H1 (cell line): ENCODE data around the gene AZGP1. TPM values are rescaled to one million over a fixed set of nuclear protein-coding genes. Genes with fewer than 3 reads are reported as not detected.

Source experiments
- CTCF ChIA-PET: fragments of 300-600 bp; sonication (Branson Sonifier 250); formaldehyde crosslinking; loops from one replicate; lab custom pipeline; 2021; ENCODE audit not compliant: partially characterized antibody; lab: Charles Lee
- POLR2A ChIA-PET: fragments of 300-600 bp; sonication (Branson Sonifier 250); formaldehyde crosslinking; loops from one replicate; lab custom pipeline; 2021; ENCODE audit warnings: inconsistent platforms; ENCODE audit not compliant: partially characterized antibody; lab: Charles Lee
- DNase-seq, 2 experiments: peaks; one replicate each; pipeline versions ENCODE4 v3.0.0 to v3.0.0-alpha.2; 2010 to 2022; ENCODE audit warnings: low spot score in 2 of 2, low read depth in 1 of 2, mixed read lengths in 1 of 2
- FAIRE-seq: peaks from 2 replicates; lab custom pipeline; 2011; peaks lifted over from hg19 to GRCh38; lab: Jason Lieb, UNC
- H2AFZ ChIP-seq: 2 replicates; pipeline ENCODE4 v1.8.1; 2012; ENCODE audit warnings: low read length, inconsistent platforms
- H2AK5ac ChIP-seq: 2 replicates; pipeline ENCODE4 v1.6.1; 2013; ENCODE audit warnings: low read depth, low read length
- H2BK120ac ChIP-seq: replicated peaks from 2 replicates; pipeline ENCODE3; 2013; ENCODE audit warnings: low read depth, low read length, inconsistent platforms
- H2BK12ac ChIP-seq: 2 replicates; pipeline ENCODE4 v1.6.1; 2013; ENCODE audit warnings: low read depth, low read length
- H2BK15ac ChIP-seq: 2 replicates; pipeline ENCODE4 v1.6.1; 2013; ENCODE audit warnings: low read length
- H2BK20ac ChIP-seq: 2 replicates; pipeline ENCODE4 v1.6.1; 2013; ENCODE audit warnings: low read length
- H2BK5ac ChIP-seq: 2 replicates; pipeline ENCODE4 v1.6.1; 2013; ENCODE audit warnings: low read depth, low read length
- H3K14ac ChIP-seq: 2 replicates; pipeline ENCODE4 v1.6.1; 2013; ENCODE audit warnings: inconsistent platforms; ENCODE audit not compliant: insufficient read length
- H3K18ac ChIP-seq: 2 replicates; pipeline ENCODE4 v1.6.1; 2013; ENCODE audit warnings: low read length; ENCODE audit errors: extremely low read depth
- H3K23ac ChIP-seq: 2 replicates; pipeline ENCODE4 v1.6.1; 2013; ENCODE audit warnings: inconsistent platforms; ENCODE audit not compliant: insufficient read length
- H3K23me2 ChIP-seq: 2 replicates; pipeline ENCODE4 v1.6.1; 2013; ENCODE audit warnings: low read depth, low read length
- H3K27ac ChIP-seq: 2 replicates; pipeline ENCODE4 v1.6.1; 2011; ENCODE audit warnings: low read depth, low read length, inconsistent platforms
- H3K27me3 ChIP-seq, 4 experiments: replicated peaks in 1 of 4; 1 replicate in 1 of 4; 2 replicates in 3 of 4; pipeline versions ENCODE4 v1.6.1 to v1.8.1; 2011 to 2013; ENCODE audit warnings: low read length in 3 of 4, mild to moderate bottlenecking in 3 of 4, inconsistent platforms in 2 of 4, mixed read lengths in 2 of 4, moderate library complexity in 1 of 4; ENCODE audit not compliant: control insufficient read depth in 3 of 4, insufficient read depth in 3 of 4; ENCODE audit errors: extremely low read depth in 1 of 4
- H3K36me3 ChIP-seq, 4 experiments: 2 replicates each; pipeline versions ENCODE4 v1.6.1 to v1.8.1; 2011 to 2013; ENCODE audit warnings: mild to moderate bottlenecking in 4 of 4, low read length in 3 of 4, moderate library complexity in 2 of 4, control low read depth in 1 of 4, inconsistent platforms in 1 of 4; ENCODE audit not compliant: insufficient read depth in 4 of 4, control insufficient read depth in 2 of 4
- H3K4ac ChIP-seq: replicated peaks from 2 replicates; pipeline ENCODE3; 2013; ENCODE audit warnings: low read length, low read depth, mixed read lengths, inconsistent platforms; ENCODE audit not compliant: insufficient read length
- H3K4me1 ChIP-seq, 4 experiments: replicated peaks in 1 of 4; 1 replicate in 1 of 4; 2 replicates in 3 of 4; pipeline versions ENCODE4 v1.6.1 to v1.8.1; 2011 to 2013; ENCODE audit warnings: low read length in 3 of 4, inconsistent platforms in 2 of 4, mixed read lengths in 1 of 4; ENCODE audit not compliant: insufficient read depth in 4 of 4, control insufficient read depth in 3 of 4
- H3K4me2 ChIP-seq, 2 experiments: 2 replicates each; pipeline versions ENCODE4 v1.6.1 to v1.8.1; 2011 to 2013; ENCODE audit warnings: low read depth in 2 of 2, low read length in 2 of 2, control low read depth in 1 of 2, inconsistent platforms in 1 of 2, mild to moderate bottlenecking in 1 of 2; ENCODE audit not compliant: insufficient read depth in 1 of 2
- H3K4me3 ChIP-seq, 4 experiments: fragments of 200-600, 300-600 bp in 1 of 4; sonication (generic), shearing (Covaris generic), sonication (Bioruptor Twin) in 1 of 4; 2 replicates each; pipeline versions ENCODE4 v1.5.1 to v1.8.1; 2011 to 2016; ENCODE audit warnings: low read length in 4 of 4, low read depth in 3 of 4, control low read depth in 2 of 4, inconsistent platforms in 2 of 4, mild to moderate bottlenecking in 2 of 4, mixed read lengths in 1 of 4, moderate library complexity in 1 of 4; ENCODE audit not compliant: insufficient read depth in 2 of 4; ENCODE audit errors: extremely low read depth in 1 of 4
- H3K56ac ChIP-seq: replicated peaks from 2 replicates; pipeline ENCODE3; 2013; ENCODE audit warnings: low read depth, mild to moderate bottlenecking, mixed read lengths, low read length, inconsistent platforms; ENCODE audit not compliant: insufficient read length
- H3K79me1 ChIP-seq: 2 replicates; pipeline ENCODE4 v1.6.1; 2013; ENCODE audit warnings: low read depth, low read length, control low read depth
- H3K79me2 ChIP-seq, 2 experiments: 2 replicates each; pipeline versions ENCODE4 v1.6.1 to v1.8.1; 2012 to 2013; ENCODE audit warnings: low read length in 2 of 2, mild to moderate bottlenecking in 2 of 2, inconsistent platforms in 1 of 2; ENCODE audit not compliant: insufficient read depth in 2 of 2, control insufficient read depth in 1 of 2
- H3K9ac ChIP-seq, 4 experiments: replicated peaks in 1 of 4; 1 replicate in 1 of 4; 2 replicates in 3 of 4; pipeline versions ENCODE4 v1.6.1 to v1.8.1; 2011 to 2013; ENCODE audit warnings: low read depth in 3 of 4, low read length in 3 of 4, control low read depth in 2 of 4, mild to moderate bottlenecking in 2 of 4, moderate library complexity in 2 of 4, inconsistent platforms in 1 of 4; ENCODE audit errors: extremely low read depth in 1 of 4
- H3K9me3 ChIP-seq, 2 experiments: 2 replicates each; pipeline versions ENCODE4 v1.6.1 to v1.8.1; 2012 to 2013; ENCODE audit warnings: mild to moderate bottlenecking in 2 of 2, moderate library complexity in 2 of 2, control low read depth in 1 of 2, inconsistent platforms in 1 of 2, low read depth in 1 of 2, low read length in 1 of 2, mixed read lengths in 1 of 2; ENCODE audit not compliant: insufficient read depth in 2 of 2
- H4K20me1 ChIP-seq, 2 experiments: replicated peaks in 1 of 2; 2 replicates each; pipeline versions ENCODE3 to v1.8.1; 2011 to 2013; ENCODE audit warnings: inconsistent platforms in 2 of 2, low read length in 2 of 2, mild to moderate bottlenecking in 1 of 2; ENCODE audit not compliant: insufficient read depth in 2 of 2, control insufficient read depth in 1 of 2
- H4K5ac ChIP-seq: 2 replicates; pipeline ENCODE4 v1.6.1; 2013; ENCODE audit warnings: low read length, low read depth, mixed read lengths, inconsistent platforms; ENCODE audit not compliant: insufficient read length
- H4K8ac ChIP-seq: 2 replicates; pipeline ENCODE4 v1.8.0; 2013; ENCODE audit warnings: mild to moderate bottlenecking, moderate library complexity, low read length, inconsistent platforms; ENCODE audit not compliant: insufficient read depth; ENCODE audit errors: extremely low read depth
- H4K91ac ChIP-seq: replicated peaks from 2 replicates; pipeline ENCODE3; 2013; ENCODE audit warnings: low read length, mixed read lengths, inconsistent platforms; ENCODE audit not compliant: insufficient read length
- CEBPB ChIP-seq: IDR thresholded peaks from 2 replicates; pipeline ENCODE4 v1.6.1; 2012; ENCODE audit warnings: low read depth, low read length
- CHD2 ChIP-seq: IDR thresholded peaks from 2 replicates; pipeline ENCODE4 v1.6.1; 2012; ENCODE audit warnings: low read length, improper control_type of control experiment
- MAX ChIP-seq: IDR thresholded peaks from 2 replicates; pipeline ENCODE4 v1.6.1; 2012; ENCODE audit warnings: inconsistent platforms
- RFX5 ChIP-seq: IDR thresholded peaks from 2 replicates; pipeline ENCODE4 v1.6.1; 2011; ENCODE audit warnings: low read depth, low read length, improper control_type of control experiment, borderline replicate concordance
- RNF2 ChIP-seq: fragments of 200-900, 300-1000 bp; sonication (generic); IDR thresholded peaks from 2 replicates; pipeline ENCODE4 v1.7.1; 2016; ENCODE audit warnings: borderline replicate concordance, low read depth, mild to moderate bottlenecking, antibody characterized with exemption, low read length; ENCODE audit not compliant: poor library complexity, severe bottlenecking; ENCODE audit errors: missing control alignments
- WGBS, 2 experiments: shearing (Covaris generic) in 1 of 2; methylation state at CpG; one replicate each; pipeline versions ENCODE4 v1.1.6 to v1.1.7; 2013 to 2015; ENCODE audit warnings: low lambda C conversion rate in 2 of 2, mixed read lengths in 2 of 2, inconsistent platforms in 1 of 2, low coverage in 1 of 2, missing lambda C conversion rate in 1 of 2; ENCODE audit not compliant: insufficient replicate concordance in 2 of 2, insufficient coverage in 1 of 2, insufficient read length in 1 of 2; ENCODE audit errors: extremely low coverage in 1 of 2, missing lambda C conversion rate in 1 of 2; 5-methylcytosine and 5-hydroxymethylcytosine counted together
- polyA plus RNA-seq, 7 experiments: library from polyadenylated mRNA; depleted of rRNA in 3 of 7; stranded (reverse) in 5 of 7; unstranded in 2 of 7; fragments of >200 nt in 5 of 7; fragments of 200-250 nt in 2 of 7; gene quantifications; 1 replicate in 5 of 7; 2 replicates in 1 of 7; 4 replicates in 1 of 7; pipeline versions ENCODE4 v1.2.1 to v1.2.3, GENCODE V29; 2011 to 2013; ENCODE audit warnings: missing spikeins in 2 of 7, mixed read lengths in 2 of 7
- total RNA-seq: library from RNA; stranded (reverse); fragmentation: NEBNext Ultra II Directional; extraction: Animal tissue kit (Norgen Biotek cat#: 25700); gene quantifications from 2 replicates; pipeline ENCODE4 v1.2.1, GENCODE V29; 2021
- TF ChIP-seq, protein P1 (sequence below), 3 experiments: IDR thresholded peaks; 1 replicate in 2 of 3; 2 replicates in 1 of 3; pipeline versions ENCODE4 v1.5.1 to v1.6.1; 2011; ENCODE audit warnings: low read length in 3 of 3, mild to moderate bottlenecking in 3 of 3, inconsistent platforms in 2 of 3, low read depth in 1 of 3, moderate library complexity in 1 of 3; ENCODE audit not compliant: insufficient read depth in 1 of 3; ENCODE audit errors: control extremely low read depth in 1 of 3

The AZGP1 gene
- total and polyA plus RNA-seq, 2 of the 8 experiments (the other 6 are each of a cell fraction or from before 2014, with no cell fraction given), result 0.52 to 0.68 TPM

DNA sequence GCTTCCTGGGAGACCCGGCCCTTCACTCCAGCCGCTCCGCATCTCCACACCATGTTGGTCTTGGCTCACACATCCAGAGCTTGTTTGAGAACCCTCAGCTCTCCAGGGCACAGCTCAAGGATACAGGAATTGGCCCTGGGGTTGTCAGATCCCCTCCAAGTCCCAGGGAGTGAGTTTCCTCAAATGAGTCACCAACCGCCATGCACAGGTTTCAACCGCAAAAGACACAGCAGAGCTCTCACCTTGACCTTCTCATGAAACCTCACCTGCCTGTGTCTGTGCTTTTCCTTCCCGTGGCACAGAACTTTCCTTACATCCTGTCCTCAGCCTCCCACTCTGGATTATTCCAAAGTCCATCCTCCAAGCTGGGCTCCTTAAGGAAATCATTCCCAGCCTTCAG is 20.6 kb downstream of the AZGP1 start:
- ChIA-PET CTCF (interaction anchor here (1.0 to 2.5 kb wide), 2 partner anchors 14 to 26 kb away, joined by 3 to 8 read pairs; partner anchors contain the start of gene GJC3), POLR2A (interaction anchor here (1.4 to 4.5 kb wide), 3 partner anchors 11 to 145 kb away, joined by 3 to 29 read pairs (median 5); no protein-coding TSS in a partner anchor)
- DNase-seq (no peak), FAIRE-seq (no peak)
- Histone ChIP-seq H3K79me1 (no peaks in the 10 kb centered on the region), H4K5ac (no peak overlapping the region), H2BK120ac (no peak overlapping the region), H3K27me3 (no peaks in the 10 kb centered on the region), H4K20me1 (no peaks in the 10 kb centered on the region), H3K9me3 (peaks cover 12 to 14% of the 10 kb centered on the region in 2 experiments; a peak in 3 of 4 replicates), H3K36me3 (no peaks in the 10 kb centered on the region; a peak in 1 of 8 replicates), H3K27ac (no peak overlapping the region), H3K9ac (no peak overlapping the region), H2BK20ac (no peak overlapping the region), H3K4me1 (no peaks in the 10 kb centered on the region), H3K23ac (no peak overlapping the region), H3K79me2 (no peaks in the 10 kb centered on the region), H3K14ac (no peak overlapping the region), H2BK12ac (no peak overlapping the region), H3K4me2 (no peak overlapping the region), H3K18ac (no peak overlapping the region; the same call in 1 of the 2 replicates), H2AK5ac (peak overlapping the region; percentile 24; the same call in 1 of the 2 replicates), H2BK5ac (no peak overlapping the region), H2BK15ac (peak overlapping the region; percentile 81; the same call in 1 of the 2 replicates), H3K4ac (no peak overlapping the region), H3K56ac (no peak overlapping the region), H2AFZ (no peak overlapping the region), H4K91ac (no peak overlapping the region), H4K8ac (no peak overlapping the region; the same call in 1 of the 2 replicates), H3K4me3 (no peak overlapping the region), H3K23me2 (no peaks in the 10 kb centered on the region)
- WGBS, 2 experiments, result 89% methylated on average over 6 of the region's 6 CpGs; no CpG with 5 or more reads in 1 of the 2 experiments
- TF ChIP-seq RFX5 (no peak), RNF2 (no peak), CHD2 (no peak), CEBPB (no peak), MAX (no peak)
- TF ChIP-seq, protein P1, sequence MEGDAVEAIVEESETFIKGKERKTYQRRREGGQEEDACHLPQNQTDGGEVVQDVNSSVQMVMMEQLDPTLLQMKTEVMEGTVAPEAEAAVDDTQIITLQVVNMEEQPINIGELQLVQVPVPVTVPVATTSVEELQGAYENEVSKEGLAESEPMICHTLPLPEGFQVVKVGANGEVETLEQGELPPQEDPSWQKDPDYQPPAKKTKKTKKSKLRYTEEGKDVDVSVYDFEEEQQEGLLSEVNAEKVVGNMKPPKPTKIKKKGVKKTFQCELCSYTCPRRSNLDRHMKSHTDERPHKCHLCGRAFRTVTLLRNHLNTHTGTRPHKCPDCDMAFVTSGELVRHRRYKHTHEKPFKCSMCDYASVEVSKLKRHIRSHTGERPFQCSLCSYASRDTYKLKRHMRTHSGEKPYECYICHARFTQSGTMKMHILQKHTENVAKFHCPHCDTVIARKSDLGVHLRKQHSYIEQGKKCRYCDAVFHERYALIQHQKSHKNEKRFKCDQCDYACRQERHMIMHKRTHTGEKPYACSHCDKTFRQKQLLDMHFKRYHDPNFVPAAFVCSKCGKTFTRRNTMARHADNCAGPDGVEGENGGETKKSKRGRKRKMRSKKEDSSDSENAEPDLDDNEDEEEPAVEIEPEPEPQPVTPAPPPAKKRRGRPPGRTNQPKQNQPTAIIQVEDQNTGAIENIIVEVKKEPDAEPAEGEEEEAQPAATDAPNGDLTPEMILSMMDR (IDR thresholded peaks at IDR 0.05; ENCODE audit: control extremely low read depth in 1 of 3, insufficient read depth in 1 of 3, low read depth in 1 of 3, low read length in 3 of 3), result no peak
